GM19455 (cell line): ENCODE measurements around the gene SLC25A5.
"Not testable (repeated sequence)": the region's sequence is repeated elsewhere in the genome, so short reads cannot be mapped to it uniquely, and the experiment has no call there.

Source experiments
- ATAC-seq: cut with Tn5 transposase; IDR thresholded peaks from one replicate; pipeline ENCODE4 v1.9.1; 2021; ENCODE audit not compliant: unreplicated experiment

Gene SLC25A5

GRCh38 chrX:119467842-119468550 is at the start of gene SLC25A5:
Gene SLC25A5 (plus strand): TSS chrX:119468444. CDS start chrX:119468516, 72 bp downstream.
- ATAC-seq, result peak; percentile 86

- ATAC-seq, result no peak
These were observed 49.1 kb upstream of the SLC25A5 start for GRCh38 chrX:119419146-119419545.

GRCh38 chrX:119419898-119420297 is 48.3 kb upstream of the SLC25A5 start:
- no peak for ATAC-seq

- ATAC-seq, result no peak
These were observed 47.1 kb upstream of the SLC25A5 start for GRCh38 chrX:119421016-119421705.

- no peak for ATAC-seq
These were observed 44.6 kb upstream of the SLC25A5 start for GRCh38 chrX:119423631-119424030.

GRCh38 chrX:119424999-119425398 is 43.2 kb upstream of the SLC25A5 start:
- no peak for ATAC-seq

- peak; percentile 80 for ATAC-seq
These were observed 41.0 kb upstream of the SLC25A5 start for GRCh38 chrX:119427024-119427794.

- ATAC-seq, result no peak
These were observed 40.5 kb upstream of the SLC25A5 start for GRCh38 chrX:119427795-119428185.

GRCh38 chrX:119429471-119429870 is 38.8 kb upstream of the SLC25A5 start:
- no peak for ATAC-seq

GRCh38 chrX:119441295-119441694 is 26.9 kb upstream of the SLC25A5 start:
- ATAC-seq, result not testable (repeated sequence)

GRCh38 chrX:119442286-119442685 is 26.0 kb upstream of the SLC25A5 start:
- ATAC-seq, result no peak

- no peak for ATAC-seq
These were observed 15.0 kb upstream of the SLC25A5 start for GRCh38 chrX:119453202-119453601.

GRCh38 chrX:119455264-119455663 is 13.0 kb upstream of the SLC25A5 start:
- ATAC-seq, result no peak

- ATAC-seq, result no peak
These were observed 9.1 kb upstream of the SLC25A5 start for GRCh38 chrX:119459181-119459580.

GRCh38 chrX:119465555-119465954 is 2.7 kb upstream of the SLC25A5 start:
- ATAC-seq, result no peak

- ATAC-seq, result no peak
These were observed 1.3 kb upstream of the SLC25A5 start for GRCh38 chrX:119466970-119467369.

- no peak for ATAC-seq
These were observed 811 bp upstream of the SLC25A5 start for GRCh38 chrX:119467433-119467832.

GRCh38 chrX:119468551-119469312 is 488 bp downstream of the SLC25A5 start:
- peak; percentile 68 for ATAC-seq

- ATAC-seq, result no peak
These were observed 1.0 kb downstream of the SLC25A5 start for GRCh38 chrX:119469313-119469635.

- no peak for ATAC-seq
These were observed 6.6 kb downstream of the SLC25A5 start for GRCh38 chrX:119474615-119475388.
